Smooth muscle cell of the pulmonary artery (primary cell): ENCODE measurements around the gene ESM1. TPM values are rescaled to one million over a fixed set of nuclear protein-coding genes. Genes with fewer than 3 reads are reported as not detected.

Source experiments
- total RNA-seq: library from RNA; depleted of rRNA; stranded (reverse); fragments of >200 nt; gene quantifications from 2 replicates; pipeline ENCODE4 v1.2.3, GENCODE V29; 2014

The ESM1 gene
- total RNA-seq = 54.3 and 370 TPM in 2 replicates

GRCh38 chr5:54985301-54986268, at the start of gene ESM1:
TSS of gene ESM1 (minus strand) at chr5:54985593. CDS start at chr5:54985517, 76 bp downstream.

Other genes with a start within 250 kb of the ESM1 start
- 0.07 and 0.13 TPM in 2 replicates for gene GZMK, start 38.7 kb upstream of the ESM1 start, total RNA-seq
- gene GZMA, start 117.1 kb upstream of the ESM1 start, total RNA-seq = not detected in 2 replicates
- gene GPX8, start 174.6 kb upstream of the ESM1 start, total RNA-seq = 110 and 162 TPM in 2 replicates
- gene CDC20B, start 187.6 kb upstream of the ESM1 start, total RNA-seq = 0.07 TPM in 1 of 2 replicates, not detected in the other
- not detected in 2 replicates for gene MCIDAS, start 241.7 kb upstream of the ESM1 start, total RNA-seq
- 0.13 and 1.1 TPM in 2 replicates for gene CCNO, start 248.0 kb upstream of the ESM1 start, total RNA-seq